HG02943 (cell line): Measurements from ENCODE around the gene TNFSF15.
A peak's percentile ranks its signal among the peaks of the same experiment; 100 is the strongest.

ENCODE experiments used
- ATAC-seq: cut with Tn5 transposase; IDR thresholded peaks from one replicate; pipeline ENCODE4 v1.9.1; 2021; ENCODE audit warnings: mild to moderate bottlenecking, low read depth, moderate library complexity; ENCODE audit not compliant: unreplicated experiment

The TNFSF15 gene

GRCh38 chr9:114805670-114806525, at the start of gene TNFSF15:
TSS of gene TNFSF15 (minus strand) at chr9:114806039. CDS start at chr9:114806012, 27 bp downstream.
- peak; percentile 96 for ATAC-seq

GRCh38 chr9:114855488-114855887, 49.6 kb upstream of the TNFSF15 start:
- ATAC-seq = no peak

- no peak for ATAC-seq
These were observed 49.0 kb upstream of the TNFSF15 start for GRCh38 chr9:114854736-114855355.

GRCh38 chr9:114853071-114853855, 47.4 kb upstream of the TNFSF15 start:
- no peak for ATAC-seq

GRCh38 chr9:114852050-114852594, 46.3 kb upstream of the TNFSF15 start:
- no peak for ATAC-seq

- no peak for ATAC-seq
These were observed 45.5 kb upstream of the TNFSF15 start for GRCh38 chr9:114851306-114851705.

GRCh38 chr9:114850871-114851270, 45.0 kb upstream of the TNFSF15 start:
- no peak for ATAC-seq

- no peak for ATAC-seq
These were observed 43.6 kb upstream of the TNFSF15 start for GRCh38 chr9:114849450-114849849.

- ATAC-seq = no peak
These were observed 41.9 kb upstream of the TNFSF15 start for GRCh38 chr9:114847492-114848417.

- no peak for ATAC-seq
These were observed 39.5 kb upstream of the TNFSF15 start for GRCh38 chr9:114845373-114845772.

- no peak for ATAC-seq
These were observed 38.9 kb upstream of the TNFSF15 start for GRCh38 chr9:114844766-114845165.

GRCh38 chr9:114837923-114838322, 32.1 kb upstream of the TNFSF15 start:
- no peak for ATAC-seq

- no peak for ATAC-seq
These were observed 30.9 kb upstream of the TNFSF15 start for GRCh38 chr9:114836769-114837168.

- no peak for ATAC-seq
These were observed 28.5 kb upstream of the TNFSF15 start for GRCh38 chr9:114834386-114834785.

GRCh38 chr9:114830546-114830945, 24.7 kb upstream of the TNFSF15 start:
- ATAC-seq = no peak

- no peak for ATAC-seq
These were observed 24.0 kb upstream of the TNFSF15 start for GRCh38 chr9:114829574-114830440.

- ATAC-seq = no peak
These were observed 22.4 kb upstream of the TNFSF15 start for GRCh38 chr9:114828303-114828650.

- no peak for ATAC-seq
These were observed 21.9 kb upstream of the TNFSF15 start for GRCh38 chr9:114827641-114828302.
